Keratinocyte (primary cell): Measurements from ENCODE around the gene LLGL1. TPM values are rescaled to one million over a fixed set of nuclear protein-coding genes. Genes with fewer than 3 reads are reported as not detected.

Experiments
- DNase-seq: peaks from one replicate; pipeline ENCODE4 v3.0.0-alpha.2; 2011; ENCODE audit warnings: low read depth, missing footprints, low spot score
- FAIRE-seq: peaks from 2 replicates; lab custom pipeline; 2011; peaks lifted over from hg19 to GRCh38; lab: Jason Lieb, UNC
- H2AFZ ChIP-seq: 2 replicates; pipeline ENCODE4 v1.6.0; 2012; ENCODE audit warnings: low read length, control low read depth, inconsistent platforms; ENCODE audit not compliant: control insufficient read depth
- H3K27ac ChIP-seq: 2 replicates; pipeline ENCODE4 v1.5.1; 2011; ENCODE audit warnings: low read length; ENCODE audit not compliant: control insufficient read depth, insufficient read depth
- H3K27me3 ChIP-seq: 3 replicates; pipeline ENCODE4 v1.6.0; 2011; ENCODE audit warnings: low read length; ENCODE audit not compliant: control insufficient read depth, insufficient read depth; ENCODE audit errors: extremely low read depth
- H3K36me3 ChIP-seq, 2 experiments: 2 replicates in 1 of 2; 3 replicates in 1 of 2; pipeline ENCODE4 v1.5.1; 2011; ENCODE audit warnings: low read length in 2 of 2, mild to moderate bottlenecking in 1 of 2; ENCODE audit not compliant: control insufficient read depth in 2 of 2, insufficient read depth in 2 of 2; ENCODE audit errors: extremely low read depth in 1 of 2
- H3K4me1 ChIP-seq: 3 replicates; pipeline ENCODE4 v1.5.1; 2011; ENCODE audit warnings: low read length; ENCODE audit not compliant: control insufficient read depth, insufficient read depth; ENCODE audit errors: extremely low read depth
- H3K4me2 ChIP-seq: 3 replicates; pipeline ENCODE4 v1.6.0; 2011; ENCODE audit warnings: low read depth, low read length; ENCODE audit not compliant: control insufficient read depth, insufficient read depth; ENCODE audit errors: extremely low read depth
- H3K4me3 ChIP-seq, 3 experiments: fragments of 200-600 bp in 1 of 3; sonication (generic) in 1 of 3; 2 replicates in 2 of 3; 3 replicates in 1 of 3; pipeline ENCODE4 v1.5.1; 2011 to 2016; ENCODE audit warnings: low read length in 3 of 3, mild to moderate bottlenecking in 3 of 3, control low read depth in 2 of 3, inconsistent platforms in 1 of 3, low read depth in 1 of 3, mixed read lengths in 1 of 3, mixed run types in 1 of 3, moderate library complexity in 1 of 3; ENCODE audit not compliant: control insufficient read depth in 2 of 3, insufficient read depth in 2 of 3; ENCODE audit errors: extremely low read depth in 1 of 3
- H3K79me2 ChIP-seq: 2 replicates; pipeline ENCODE4 v1.6.0; 2012; ENCODE audit warnings: low read length; ENCODE audit not compliant: control insufficient read depth, insufficient read depth
- H3K9ac ChIP-seq: 3 replicates; pipeline ENCODE4 v1.6.0; 2011; ENCODE audit warnings: low read length; ENCODE audit not compliant: control insufficient read depth, insufficient read depth; ENCODE audit errors: extremely low read depth
- H3K9me1 ChIP-seq: 3 replicates; pipeline ENCODE4 v1.6.0; 2011; ENCODE audit warnings: low read length; ENCODE audit not compliant: control insufficient read depth, insufficient read depth; ENCODE audit errors: extremely low read depth
- H3K9me3 ChIP-seq: 2 replicates; pipeline ENCODE4 v1.5.1; 2012; ENCODE audit warnings: low read depth, low read length; ENCODE audit not compliant: control insufficient read depth
- H4K20me1 ChIP-seq: 3 replicates; pipeline ENCODE4 v1.6.0; 2011; ENCODE audit warnings: low read length; ENCODE audit not compliant: control insufficient read depth, insufficient read depth; ENCODE audit errors: extremely low read depth
- EZH2 ChIP-seq: IDR thresholded peaks from one replicate; pipeline ENCODE4 v1.6.1; 2012; ENCODE audit warnings: inconsistent platforms, mild to moderate bottlenecking, low read length, moderate library complexity
- dilution Hi-C: fragments of 300-500 bp; cut with MboI; formaldehyde crosslinking; loops from one replicate; pipeline ENCODE4 v1.7.0; 2020; ENCODE audit warnings: low sequenced_read_pairs; ENCODE audit not compliant: extremely low pct_ligation_motif_present
- polyA plus RNA-seq, 5 experiments: library from polyadenylated mRNA; depleted of rRNA in 3 of 5; stranded (reverse) in 3 of 5; stranded (forward) in 1 of 5; unstranded in 1 of 5; fragments of >200 nt; gene quantifications; 1 replicate in 1 of 5; 2 replicates in 3 of 5; 3 replicates in 1 of 5; pipeline versions ENCODE4 v1.2.1 to v1.2.3, GENCODE V29; 2011 to 2012; ENCODE audit warnings: missing spikeins in 2 of 5, low read depth in 1 of 5, low replicate concordance in 1 of 5
- TF ChIP-seq, protein P1 (sequence below), 3 experiments: IDR thresholded peaks in 1 of 3; conservative IDR thresholded peaks in 1 of 3; optimal IDR thresholded peaks in 1 of 3; 2 replicates in 2 of 3; 3 replicates in 1 of 3; pipeline versions ENCODE3 to v1.5.1; 2011; ENCODE audit warnings: low read length in 3 of 3, mild to moderate bottlenecking in 3 of 3, moderate library complexity in 2 of 3, control low read depth in 1 of 3, inconsistent platforms in 1 of 3; ENCODE audit not compliant: insufficient read depth in 2 of 3; ENCODE audit errors: extremely low read depth in 1 of 3

LLGL1 gene
- polyA plus RNA-seq, 1 donor (not counting 4 experiments of a cell fraction or from before 2014, with no cell fraction given) = 13.8 TPM

DNA sequence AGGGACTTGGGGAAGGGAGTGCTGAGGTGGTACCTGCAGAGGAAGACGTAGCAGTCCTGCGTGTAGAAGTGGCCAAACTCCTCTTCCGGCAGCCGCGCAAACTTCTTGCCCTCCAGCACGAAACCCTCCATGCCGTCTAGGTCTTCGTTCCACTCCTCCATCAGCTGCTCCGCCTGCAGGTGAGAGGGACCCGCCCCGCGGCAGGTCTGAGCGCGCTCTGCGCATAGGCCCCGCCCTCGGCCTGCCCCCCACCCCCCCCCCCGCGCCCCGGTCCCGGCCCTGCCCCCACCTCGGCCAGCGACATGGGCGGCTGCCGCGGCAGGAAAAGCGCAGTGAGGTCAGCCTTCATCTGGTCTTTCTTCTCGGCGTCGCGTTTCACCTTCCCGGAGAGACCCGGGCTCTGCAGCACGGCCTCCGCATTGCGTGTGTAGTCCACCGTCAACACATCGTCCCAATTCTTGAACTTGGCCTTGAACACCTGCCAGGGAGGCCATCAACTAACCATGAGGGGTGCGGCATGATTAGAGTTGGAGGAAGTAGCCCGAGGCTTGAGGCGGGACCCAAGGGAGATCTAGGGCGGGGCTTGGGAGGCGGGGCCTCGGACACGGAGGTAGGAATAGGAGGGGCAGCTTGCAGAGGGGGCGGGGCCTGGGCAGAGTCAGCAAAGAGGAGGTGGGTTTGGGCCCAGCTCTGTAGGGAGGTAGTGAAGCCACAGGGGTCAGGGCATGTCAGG is 21.6 kb downstream of the LLGL1 start:
- Histone ChIP-seq H3K79me2 (peaks cover 2% of the 10 kb centered on the region), H3K27ac (peak overlapping the region; percentile 61), H2AFZ (no peak overlapping the region), H3K4me2 (peak overlapping the region; percentile 85), H3K9me1 (no peaks in the 10 kb centered on the region), H4K20me1 (peaks cover 25% of the 10 kb centered on the region), H3K9ac (peak overlapping the region; percentile 36), H3K36me3 (peaks cover 60 to 62% of the 10 kb centered on the region in 2 experiments), H3K4me1 (peaks cover 27% of the 10 kb centered on the region), H3K27me3 (no peaks in the 10 kb centered on the region), H3K4me3 (peak overlapping the region in 1 of 3 experiments; percentile 41), H3K9me3 (no peaks in the 10 kb centered on the region)
- dilution Hi-C loops = no loop called here
- TF ChIP-seq, protein P1, sequence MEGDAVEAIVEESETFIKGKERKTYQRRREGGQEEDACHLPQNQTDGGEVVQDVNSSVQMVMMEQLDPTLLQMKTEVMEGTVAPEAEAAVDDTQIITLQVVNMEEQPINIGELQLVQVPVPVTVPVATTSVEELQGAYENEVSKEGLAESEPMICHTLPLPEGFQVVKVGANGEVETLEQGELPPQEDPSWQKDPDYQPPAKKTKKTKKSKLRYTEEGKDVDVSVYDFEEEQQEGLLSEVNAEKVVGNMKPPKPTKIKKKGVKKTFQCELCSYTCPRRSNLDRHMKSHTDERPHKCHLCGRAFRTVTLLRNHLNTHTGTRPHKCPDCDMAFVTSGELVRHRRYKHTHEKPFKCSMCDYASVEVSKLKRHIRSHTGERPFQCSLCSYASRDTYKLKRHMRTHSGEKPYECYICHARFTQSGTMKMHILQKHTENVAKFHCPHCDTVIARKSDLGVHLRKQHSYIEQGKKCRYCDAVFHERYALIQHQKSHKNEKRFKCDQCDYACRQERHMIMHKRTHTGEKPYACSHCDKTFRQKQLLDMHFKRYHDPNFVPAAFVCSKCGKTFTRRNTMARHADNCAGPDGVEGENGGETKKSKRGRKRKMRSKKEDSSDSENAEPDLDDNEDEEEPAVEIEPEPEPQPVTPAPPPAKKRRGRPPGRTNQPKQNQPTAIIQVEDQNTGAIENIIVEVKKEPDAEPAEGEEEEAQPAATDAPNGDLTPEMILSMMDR (optimal IDR thresholded peaks at IDR 0.05 in 1 of 3, IDR thresholded peaks at IDR 0.05 in 1 of 3, conservative IDR thresholded peaks at IDR 0.05 in 1 of 3; ENCODE audit: extremely low read depth in 1 of 3, insufficient read depth in 2 of 3, low read length in 3 of 3) = no peak
- no peak for TF ChIP-seq EZH2
- DNase-seq (no peak), FAIRE-seq (peak; percentile 70)

DNA sequence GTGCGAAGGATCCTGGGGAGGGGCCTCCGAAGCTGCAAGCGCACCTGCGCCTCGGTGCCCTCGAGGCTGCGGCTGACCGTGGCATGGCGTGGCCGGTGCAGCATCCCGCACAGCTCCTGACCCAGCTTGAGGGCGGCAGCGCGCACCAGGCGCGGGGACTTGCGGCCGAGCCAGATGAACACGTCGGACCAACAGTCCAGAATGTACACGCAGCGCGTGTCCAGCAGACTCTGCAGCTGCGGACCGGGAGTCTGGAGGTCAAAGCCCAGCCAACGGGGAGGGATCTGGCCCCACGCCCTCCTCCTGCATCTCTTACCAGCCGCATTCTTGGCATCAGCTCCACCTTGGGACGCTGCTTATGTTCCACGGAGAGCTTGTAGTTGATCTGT is 22.2 kb downstream of the LLGL1 start:
- Histone ChIP-seq H3K4me1 (peaks cover 27% of the 10 kb centered on the region), H3K27me3 (no peaks in the 10 kb centered on the region), H3K4me2 (peak overlapping the region; percentile 85), H3K9me3 (no peaks in the 10 kb centered on the region), H3K27ac (no peak overlapping the region), H3K9ac (no peak overlapping the region), H3K79me2 (peaks cover 2% of the 10 kb centered on the region), H4K20me1 (peaks cover 25% of the 10 kb centered on the region), H3K9me1 (no peaks in the 10 kb centered on the region), H3K4me3 (no peak overlapping the region), H2AFZ (no peak overlapping the region), H3K36me3 (peaks cover 62 to 67% of the 10 kb centered on the region in 2 experiments)
- DNase-seq = no peak
- dilution Hi-C loops = no loop called here
- no peak for FAIRE-seq
- no peak for TF ChIP-seq EZH2
- TF ChIP-seq, protein P1 (optimal IDR thresholded peaks at IDR 0.05 in 1 of 3, IDR thresholded peaks at IDR 0.05 in 1 of 3, conservative IDR thresholded peaks at IDR 0.05 in 1 of 3; ENCODE audit: extremely low read depth in 1 of 3, insufficient read depth in 2 of 3, low read length in 3 of 3) = no peak
